ENCODE data around the gene SLC19A1.

GRCh38 chr21:45474323-45474950 is 67.8 kb downstream of the SLC19A1 start:
- TF ChIP-seq, protein P1, sequence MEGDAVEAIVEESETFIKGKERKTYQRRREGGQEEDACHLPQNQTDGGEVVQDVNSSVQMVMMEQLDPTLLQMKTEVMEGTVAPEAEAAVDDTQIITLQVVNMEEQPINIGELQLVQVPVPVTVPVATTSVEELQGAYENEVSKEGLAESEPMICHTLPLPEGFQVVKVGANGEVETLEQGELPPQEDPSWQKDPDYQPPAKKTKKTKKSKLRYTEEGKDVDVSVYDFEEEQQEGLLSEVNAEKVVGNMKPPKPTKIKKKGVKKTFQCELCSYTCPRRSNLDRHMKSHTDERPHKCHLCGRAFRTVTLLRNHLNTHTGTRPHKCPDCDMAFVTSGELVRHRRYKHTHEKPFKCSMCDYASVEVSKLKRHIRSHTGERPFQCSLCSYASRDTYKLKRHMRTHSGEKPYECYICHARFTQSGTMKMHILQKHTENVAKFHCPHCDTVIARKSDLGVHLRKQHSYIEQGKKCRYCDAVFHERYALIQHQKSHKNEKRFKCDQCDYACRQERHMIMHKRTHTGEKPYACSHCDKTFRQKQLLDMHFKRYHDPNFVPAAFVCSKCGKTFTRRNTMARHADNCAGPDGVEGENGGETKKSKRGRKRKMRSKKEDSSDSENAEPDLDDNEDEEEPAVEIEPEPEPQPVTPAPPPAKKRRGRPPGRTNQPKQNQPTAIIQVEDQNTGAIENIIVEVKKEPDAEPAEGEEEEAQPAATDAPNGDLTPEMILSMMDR (IDR thresholded peaks at IDR 0.05): no peak
- TF ChIP-seq POLR2A (IDR thresholded peaks at IDR 0.05): no peak

Measured in Peyer's patch (tissue), 4 donors.